Neural cell (in vitro differentiated cells): ENCODE data around the gene SCN2A.

Source experiments
- CTCF ChIP-seq: fragments of 450-650 bp; IDR thresholded peaks from 2 replicates; pipeline ENCODE4 v1.5.1; 2014; ENCODE audit warnings: antibody characterized with exemption, mild to moderate bottlenecking, moderate library complexity; ENCODE audit not compliant: poor library complexity, severe bottlenecking
- EZH2 ChIP-seq: fragments of 200-600, 300-800 bp; shearing (Covaris generic), sonication (generic); IDR thresholded peaks from 2 replicates; pipeline ENCODE4 v1.6.1; 2014; ENCODE audit warnings: antibody characterized with exemption, low read length, borderline replicate concordance, mild to moderate bottlenecking; ENCODE audit not compliant: insufficient read depth, poor library complexity, severe bottlenecking
- POLR2AphosphoS5 ChIP-seq: IDR thresholded peaks from 2 replicates; pipeline ENCODE4 v1.6.1; 2012
- RAD21 ChIP-seq: fragments of 450-650 bp; conservative IDR thresholded peaks from 2 replicates; pipeline ENCODE4 v1.6.1; 2014; ENCODE audit warnings: antibody characterized with exemption, mild to moderate bottlenecking, moderate library complexity

- TF ChIP-seq CTCF, result no peak
- TF ChIP-seq POLR2AphosphoS5, result no peak
- no peak for TF ChIP-seq RAD21
- no peak for TF ChIP-seq EZH2
Measured at GRCh38 chr2:165219481-165219880, 19.7 kb upstream of the SCN2A start.
